ENCODE measurements around the gene CCNI2.

The CCNI2 gene

GRCh38 chr5:132776131-132776937, 29.1 kb downstream of the CCNI2 start:
- no peak for DNase-seq (ENCODE audit: low spot score)
- no CpG with 5 or more reads among the region's 39 CpGs for WGBS, 2 donors (ENCODE audit: extremely low coverage in 2 of 2, insufficient read length in 2 of 2, insufficient replicate concordance in 1 of 2)
- no peak overlapping the region for H3K14ac ChIP-seq (ENCODE audit: low read length)

DNA sequence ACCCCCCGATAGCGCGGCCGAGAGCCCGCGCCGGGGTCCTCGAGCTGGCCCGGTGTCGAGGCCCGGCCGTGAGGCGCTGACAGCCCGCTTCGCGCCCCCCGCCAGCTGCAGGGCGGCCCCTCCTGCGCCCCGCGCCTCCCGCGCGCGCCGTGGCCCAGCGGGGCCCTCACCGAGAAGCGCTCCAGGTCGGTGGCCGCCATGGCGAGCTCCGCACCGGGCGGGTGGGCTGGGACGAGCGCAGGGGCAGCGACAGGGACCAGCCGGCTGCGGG, 29.6 kb downstream of the CCNI2 start:
- H3K14ac ChIP-seq (ENCODE audit: low read length), result no peak overlapping the region
- H3K4me2 ChIP-seq (ENCODE audit: insufficient read depth, low read length, poor library complexity, severe bottlenecking), result peak overlapping the region; percentile 86
- H3K9me3 ChIP-seq (replicated peaks in 1 of 2; ENCODE audit: control insufficient read depth in 2 of 2, insufficient read depth in 1 of 2, low read depth in 1 of 2, low read length in 2 of 2), result no peaks in the 10 kb centered on the region
- no peak overlapping the region for H2BK120ac ChIP-seq (ENCODE audit: low read depth, low read length)
- peaks cover 3 to 20% of the 10 kb centered on the region in 2 donors for H3K4me1 ChIP-seq (ENCODE audit: control insufficient read depth in 2 of 2, insufficient read depth in 1 of 2, low read depth in 1 of 2, low read length in 2 of 2)
- H3K18ac ChIP-seq (ENCODE audit: low read length), result peak overlapping the region; percentile 81
- peak overlapping the region; percentile 99 for H2AFZ ChIP-seq (ENCODE audit: low read length)
- H2BK5ac ChIP-seq (ENCODE audit: low read length), result peak overlapping the region; percentile 4
- no peak overlapping the region for H4K91ac ChIP-seq (ENCODE audit: low read depth, low read length, poor library complexity)
- H3K9ac ChIP-seq (ENCODE audit: low read depth, low read length, poor library complexity), result peak overlapping the region; percentile 50
- no peak overlapping the region for H2BK15ac ChIP-seq (ENCODE audit: low read length)
- H3K4ac ChIP-seq (ENCODE audit: low read length), result no peak overlapping the region
- no peak for DNase-seq (ENCODE audit: low spot score)
- H3K23ac ChIP-seq (ENCODE audit: low read depth, low read length, poor library complexity), result no peak overlapping the region
- H3K4me3 ChIP-seq (ENCODE audit: low read length in 2 of 2), result peak overlapping the region; percentile 64 to 89
- no peak overlapping the region for H4K8ac ChIP-seq (ENCODE audit: low read depth, low read length)
- H2AK5ac ChIP-seq (ENCODE audit: low read depth, low read length), result peak overlapping the region; percentile 48
- peaks cover 0 to 43% (median 21%) of the 10 kb centered on the region in 3 experiments for H3K27me3 ChIP-seq (ENCODE audit: control insufficient read depth in 3 of 3, insufficient read depth in 3 of 3, low read depth in 1 of 3, low read length in 3 of 3)
- WGBS, 2 donors (ENCODE audit: extremely low coverage in 2 of 2, insufficient read length in 2 of 2, insufficient replicate concordance in 1 of 2), result no CpG with 5 or more reads among the region's 40 CpGs
- H3K27ac ChIP-seq (replicated peaks; ENCODE audit: low read length), result no peak overlapping the region
- no peaks in the 10 kb centered on the region for H3K36me3 ChIP-seq (replicated peaks in 1 of 2; ENCODE audit: control insufficient read depth in 2 of 2, insufficient read depth in 2 of 2, low read length in 2 of 2)
- peaks cover 16% of the 10 kb centered on the region for H3K79me1 ChIP-seq (ENCODE audit: low read depth, low read length)
- no peak overlapping the region for H2BK12ac ChIP-seq (ENCODE audit: low read length)

More at GRCh38 chr5:132776131-132776937, 29.1 kb downstream of the CCNI2 start:
- Histone ChIP-seq H4K91ac (ENCODE audit: low read depth, low read length, poor library complexity) (no peak overlapping the region), H3K27me3 (ENCODE audit: control insufficient read depth in 3 of 3, insufficient read depth in 3 of 3, low read depth in 1 of 3, low read length in 3 of 3) (peaks cover 0 to 38% (median 21%) of the 10 kb centered on the region in 3 experiments), H3K4me1 (ENCODE audit: control insufficient read depth in 2 of 2, insufficient read depth in 1 of 2, low read depth in 1 of 2, low read length in 2 of 2) (peaks cover 3 to 22% of the 10 kb centered on the region in 2 donors), H3K18ac (ENCODE audit: low read length) (peak overlapping the region; percentile 81), H3K36me3 (replicated peaks in 1 of 2; ENCODE audit: control insufficient read depth in 2 of 2, insufficient read depth in 2 of 2, low read length in 2 of 2) (no peaks in the 10 kb centered on the region), H2BK120ac (ENCODE audit: low read depth, low read length) (no peak overlapping the region), H2BK5ac (ENCODE audit: low read length) (peak overlapping the region; percentile 4), H2AK5ac (ENCODE audit: low read depth, low read length) (peak overlapping the region; percentile 48), H3K79me1 (ENCODE audit: low read depth, low read length) (peaks cover 16% of the 10 kb centered on the region), H3K4ac (ENCODE audit: low read length) (no peak overlapping the region), H2BK12ac (ENCODE audit: low read length) (no peak overlapping the region), H3K23ac (ENCODE audit: low read depth, low read length, poor library complexity) (no peak overlapping the region), H2AFZ (ENCODE audit: low read length) (peak overlapping the region; percentile 99), H4K8ac (ENCODE audit: low read depth, low read length) (no peak overlapping the region), H3K4me2 (ENCODE audit: insufficient read depth, low read length, poor library complexity, severe bottlenecking) (peak overlapping the region; percentile 86), H3K27ac (replicated peaks; ENCODE audit: low read length) (no peak overlapping the region), H3K4me3 (ENCODE audit: low read length in 2 of 2) (peak overlapping the region; percentile 64 to 89), H3K9me3 (replicated peaks in 1 of 2; ENCODE audit: control insufficient read depth in 2 of 2, insufficient read depth in 1 of 2, low read depth in 1 of 2, low read length in 2 of 2) (no peaks in the 10 kb centered on the region), H2BK15ac (ENCODE audit: low read length) (no peak overlapping the region), H3K9ac (ENCODE audit: low read depth, low read length, poor library complexity) (peak overlapping the region; percentile 50)

DNA sequence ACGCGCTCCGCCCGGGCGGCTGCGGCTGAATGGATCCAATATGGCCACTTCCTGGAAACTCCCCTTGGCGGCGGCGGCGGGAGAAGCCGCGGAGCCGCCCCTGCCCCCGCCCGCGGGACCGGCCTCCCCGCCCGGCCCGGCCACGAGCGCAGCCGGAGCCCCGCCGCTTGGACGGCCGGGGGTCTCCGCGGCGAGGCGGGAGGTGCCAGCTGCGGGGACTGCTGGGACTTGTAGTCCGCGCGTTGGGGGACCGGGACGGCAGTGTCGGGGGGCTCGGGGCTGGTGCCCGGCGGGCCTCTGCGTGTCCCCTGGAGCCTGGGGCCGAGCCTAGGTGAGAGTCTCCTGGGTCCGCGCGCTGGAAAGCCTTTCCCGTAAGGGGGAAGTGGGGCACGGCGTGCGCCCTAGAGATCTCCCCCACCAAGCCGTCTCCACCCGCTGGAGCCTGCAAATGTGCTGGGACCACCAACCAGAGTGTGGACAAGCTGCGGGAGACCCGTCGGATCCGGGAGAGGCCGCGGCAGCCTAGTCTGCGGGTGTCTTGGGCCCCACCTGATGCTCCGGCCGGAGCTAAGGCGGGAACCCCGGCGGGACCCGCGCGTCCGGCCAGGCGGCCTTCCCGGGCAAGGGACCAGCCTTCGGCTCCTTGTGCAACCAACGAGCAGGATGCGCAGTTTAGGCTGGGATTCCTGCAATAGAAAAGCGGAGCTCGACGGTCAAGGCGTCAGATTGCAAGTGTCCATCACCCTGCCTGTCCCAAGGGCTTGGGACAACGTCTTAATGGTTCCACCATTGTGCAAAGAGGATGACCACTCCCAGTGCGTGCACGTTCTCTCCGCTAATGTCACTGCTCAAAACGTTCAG, 30.2 kb downstream of the CCNI2 start, which contains the start of gene SEPTIN8:
TSS of gene SEPTIN8 (minus strand) at position 31 of the 861 bp plus-strand sequence. CDS start 102 bp downstream, outside the sequence.
- Histone ChIP-seq H4K91ac (ENCODE audit: low read depth, low read length, poor library complexity) (no peak within 1 kb of the TSS), H3K14ac (ENCODE audit: low read length) (peak within 1 kb of the TSS; percentile 86), H3K4me1 (ENCODE audit: control insufficient read depth in 2 of 2, insufficient read depth in 1 of 2, low read depth in 1 of 2, low read length in 2 of 2) (peaks cover 3 to 14% of the 10 kb centered on the region in 2 donors), H2BK15ac (ENCODE audit: low read length) (no peak within 1 kb of the TSS), H3K4ac (ENCODE audit: low read length) (no peak within 1 kb of the TSS), H3K4me3 (ENCODE audit: low read length in 2 of 2) (peak within 1 kb of the TSS; percentile 64 to 89), H3K36me3 (replicated peaks in 1 of 2; ENCODE audit: control insufficient read depth in 2 of 2, insufficient read depth in 2 of 2, low read length in 2 of 2) (no peaks in the 10 kb centered on the region), H2AK5ac (ENCODE audit: low read depth, low read length) (peak within 1 kb of the TSS; percentile 48), H3K18ac (ENCODE audit: low read length) (peak within 1 kb of the TSS; percentile 96), H2BK12ac (ENCODE audit: low read length) (no peak within 1 kb of the TSS), H3K4me2 (ENCODE audit: insufficient read depth, low read length, poor library complexity, severe bottlenecking) (peak within 1 kb of the TSS; percentile 86), H2BK120ac (ENCODE audit: low read depth, low read length) (no peak within 1 kb of the TSS), H2AFZ (ENCODE audit: low read length) (peak within 1 kb of the TSS; percentile 99), H3K27me3 (ENCODE audit: control insufficient read depth in 3 of 3, insufficient read depth in 3 of 3, low read depth in 1 of 3, low read length in 3 of 3) (peaks cover 0 to 49% (median 21%) of the 10 kb centered on the region in 3 experiments), H3K9ac (ENCODE audit: low read depth, low read length, poor library complexity) (peak within 1 kb of the TSS; percentile 50), H3K23ac (ENCODE audit: low read depth, low read length, poor library complexity) (peak within 1 kb of the TSS; percentile 62), H4K8ac (ENCODE audit: low read depth, low read length) (no peak within 1 kb of the TSS), H2BK5ac (ENCODE audit: low read length) (peak within 1 kb of the TSS; percentile 4), H3K27ac (replicated peaks; ENCODE audit: low read length) (no peak within 1 kb of the TSS), H3K9me3 (replicated peaks in 1 of 2; ENCODE audit: control insufficient read depth in 2 of 2, insufficient read depth in 1 of 2, low read depth in 1 of 2, low read length in 2 of 2) (no peaks in the 10 kb centered on the region), H3K79me1 (ENCODE audit: low read depth, low read length) (peaks cover 16% of the 10 kb centered on the region)
- WGBS, 2 donors (ENCODE audit: extremely low coverage in 2 of 2, insufficient read length in 2 of 2, insufficient replicate concordance in 1 of 2), result no CpG with 5 or more reads among the region's 82 CpGs
- peak; percentile 63 for DNase-seq (ENCODE audit: low spot score)

GRCh38 chr5:132778129-132778528, 30.9 kb downstream of the CCNI2 start:
- H3K27me3 ChIP-seq (ENCODE audit: control insufficient read depth in 3 of 3, insufficient read depth in 3 of 3, low read depth in 1 of 3, low read length in 3 of 3), result peaks cover 0 to 52% (median 21%) of the 10 kb centered on the region in 3 experiments
- H2BK5ac ChIP-seq (ENCODE audit: low read length), result no peak overlapping the region
- H3K9ac ChIP-seq (ENCODE audit: low read depth, low read length, poor library complexity), result no peak overlapping the region
- H2BK120ac ChIP-seq (ENCODE audit: low read depth, low read length), result no peak overlapping the region
- H2AK5ac ChIP-seq (ENCODE audit: low read depth, low read length), result no peak overlapping the region
- H3K9me3 ChIP-seq (replicated peaks in 1 of 2; ENCODE audit: control insufficient read depth in 2 of 2, insufficient read depth in 1 of 2, low read depth in 1 of 2, low read length in 2 of 2), result no peaks in the 10 kb centered on the region
- H3K36me3 ChIP-seq (replicated peaks in 1 of 2; ENCODE audit: control insufficient read depth in 2 of 2, insufficient read depth in 2 of 2, low read length in 2 of 2), result no peaks in the 10 kb centered on the region
- DNase-seq (ENCODE audit: low spot score), result no peak
- H3K4me3 ChIP-seq (ENCODE audit: low read length in 2 of 2), result no peak overlapping the region
- H4K8ac ChIP-seq (ENCODE audit: low read depth, low read length), result no peak overlapping the region
- H2AFZ ChIP-seq (ENCODE audit: low read length), result peak overlapping the region; percentile 99
- H3K4me1 ChIP-seq (ENCODE audit: control insufficient read depth in 2 of 2, insufficient read depth in 1 of 2, low read depth in 1 of 2, low read length in 2 of 2), result peaks cover 3 to 15% of the 10 kb centered on the region in 2 donors
- no CpG with 5 or more reads among the region's 4 CpGs for WGBS, 2 donors (ENCODE audit: extremely low coverage in 2 of 2, insufficient read length in 2 of 2, insufficient replicate concordance in 1 of 2)
- no peak overlapping the region for H3K18ac ChIP-seq (ENCODE audit: low read length)
- no peak overlapping the region for H2BK15ac ChIP-seq (ENCODE audit: low read length)
- no peak overlapping the region for H3K27ac ChIP-seq (replicated peaks; ENCODE audit: low read length)
- H4K91ac ChIP-seq (ENCODE audit: low read depth, low read length, poor library complexity), result no peak overlapping the region
- no peak overlapping the region for H3K4me2 ChIP-seq (ENCODE audit: insufficient read depth, low read length, poor library complexity, severe bottlenecking)
- no peak overlapping the region for H2BK12ac ChIP-seq (ENCODE audit: low read length)
- H3K14ac ChIP-seq (ENCODE audit: low read length), result no peak overlapping the region
- H3K4ac ChIP-seq (ENCODE audit: low read length), result no peak overlapping the region
- H3K23ac ChIP-seq (ENCODE audit: low read depth, low read length, poor library complexity), result no peak overlapping the region
- H3K79me1 ChIP-seq (ENCODE audit: low read depth, low read length), result peaks cover 10% of the 10 kb centered on the region
